Midbrain (tissue), 1 donor: Measurements from ENCODE around the gene EFCAB6.
A peak's percentile ranks its signal among the peaks of the same experiment; 100 is the strongest.

ENCODE experiments used
- DNase-seq: peaks from one replicate; lab custom pipeline; 2025; lab: John Stamatoyannopoulos, UW

Gene EFCAB6

DNA sequence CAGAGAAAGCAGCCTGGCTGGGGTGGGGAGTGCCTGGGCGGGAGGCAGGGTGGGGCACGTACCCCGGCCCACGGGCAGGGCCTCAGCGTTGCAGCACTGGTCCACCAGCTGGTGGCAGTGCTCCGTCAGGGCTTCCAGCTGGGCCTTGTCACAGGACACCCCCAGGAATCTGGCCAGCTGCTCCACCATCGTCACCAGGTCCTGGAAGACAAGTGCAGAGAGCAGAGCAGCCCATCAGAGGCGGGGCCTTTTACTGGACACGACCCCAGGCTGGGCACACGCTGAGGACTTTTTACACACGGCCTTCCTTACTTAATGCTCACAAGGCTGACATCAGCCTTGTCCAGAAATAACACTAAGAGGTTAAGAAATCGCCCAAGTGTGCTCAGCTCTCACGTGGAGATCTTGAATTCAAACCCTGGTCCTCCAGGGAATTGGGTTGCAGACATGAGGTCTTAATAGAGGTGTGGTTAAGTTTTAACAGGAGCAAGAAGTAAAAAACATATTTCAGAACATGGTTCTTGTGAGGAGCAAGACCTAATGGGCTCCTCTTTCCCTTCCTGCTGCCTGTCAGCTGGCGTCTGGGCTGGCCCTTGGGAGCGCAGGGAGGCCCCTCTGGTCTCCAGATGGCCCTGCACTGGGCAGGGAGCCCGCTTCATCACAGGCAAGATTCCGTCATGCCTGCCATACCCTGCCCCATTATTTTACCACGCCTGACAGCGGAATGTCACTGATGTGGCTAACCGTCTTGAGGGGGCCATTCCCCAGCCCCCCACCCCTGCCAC is 17.1 kb upstream of the EFCAB6 start:
- DNase-seq, result peak; percentile 43

DNA sequence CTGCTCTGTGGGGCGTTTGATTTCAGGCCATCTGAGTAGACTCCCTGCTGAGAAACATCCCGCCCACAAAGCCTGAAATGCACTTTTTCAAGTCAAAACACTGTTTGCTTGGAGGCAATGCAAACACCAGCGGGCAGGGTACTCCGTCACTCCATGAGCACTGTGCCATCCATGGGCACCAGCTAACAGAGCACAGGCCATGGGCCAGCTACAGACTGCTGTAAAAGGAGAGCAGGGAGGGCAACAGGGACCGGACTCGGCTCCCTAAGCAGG is 16.6 kb upstream of the EFCAB6 start:
- no peak for DNase-seq

DNA sequence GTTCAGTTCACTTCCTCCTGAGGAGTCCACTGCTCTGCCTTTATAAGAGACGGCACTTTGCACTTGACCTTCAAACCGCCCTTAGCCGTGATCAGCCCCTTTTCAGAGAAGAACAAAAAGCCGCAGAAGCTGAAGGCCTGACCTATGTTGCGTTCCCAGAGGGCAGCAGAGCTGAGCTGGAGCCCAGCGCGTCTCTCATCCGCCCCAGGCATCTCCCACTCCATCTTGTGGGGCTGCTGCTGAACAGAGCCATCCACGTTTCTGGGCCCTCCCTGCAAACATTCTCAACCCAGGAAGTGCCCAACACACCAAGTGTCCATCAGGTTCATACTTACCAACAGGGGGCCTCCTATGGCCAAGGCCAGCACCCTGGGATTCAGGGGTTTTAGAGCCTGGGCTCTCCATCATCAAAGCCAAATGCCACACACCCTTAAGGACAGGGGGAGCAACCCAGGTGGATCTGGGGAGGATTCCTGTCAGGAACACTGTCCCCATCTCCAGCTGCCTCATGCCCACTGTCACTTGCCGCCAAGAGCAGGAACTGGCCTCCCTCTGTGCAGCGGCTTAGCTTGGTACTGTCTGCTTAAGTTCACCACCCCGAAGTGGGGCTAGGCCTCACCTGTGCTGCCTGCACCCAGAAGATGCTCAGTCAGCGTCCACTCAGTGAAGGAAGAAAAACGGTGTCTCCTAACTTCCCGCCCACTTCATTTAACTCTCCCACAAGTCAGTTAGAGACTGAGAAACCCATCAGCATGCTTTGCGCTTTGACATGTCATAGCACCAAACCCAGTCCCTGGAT is 16.0 kb upstream of the EFCAB6 start:
- DNase-seq, result no peak

DNA sequence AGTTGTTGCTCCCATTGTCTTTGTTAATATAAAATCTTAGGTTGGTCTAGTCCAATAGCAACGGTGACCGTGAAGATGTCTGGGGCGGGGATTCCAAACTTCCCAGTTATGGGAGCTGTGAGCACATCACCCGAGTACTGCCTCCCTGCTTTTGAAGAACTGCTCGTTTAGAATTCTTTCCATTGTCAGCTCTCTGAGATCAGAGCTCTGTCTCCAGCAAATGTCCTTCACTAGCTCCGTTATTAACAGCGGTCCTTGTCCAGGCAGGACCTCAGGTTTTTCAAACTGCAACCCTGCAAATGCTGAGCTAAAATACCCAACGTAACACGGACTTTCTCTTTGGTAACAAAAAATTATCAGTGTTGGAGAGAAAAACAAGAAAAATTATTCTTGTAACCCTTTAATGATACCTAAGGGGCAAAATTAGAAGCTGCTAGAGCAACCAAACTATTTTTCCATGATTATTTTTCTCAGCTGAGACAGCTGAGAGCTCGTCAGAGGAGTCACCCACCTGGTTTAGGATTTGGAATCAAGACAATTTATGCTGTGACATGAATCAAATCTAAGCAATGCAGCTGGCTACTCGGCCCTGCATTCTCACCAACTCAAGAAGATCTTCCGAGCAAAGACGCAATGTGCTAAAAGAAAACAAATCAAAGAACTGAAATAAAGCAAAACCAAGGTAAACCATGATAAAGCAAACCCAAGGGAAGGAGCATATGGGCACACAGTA is 15.1 kb upstream of the EFCAB6 start:
- no peak for DNase-seq

DNA sequence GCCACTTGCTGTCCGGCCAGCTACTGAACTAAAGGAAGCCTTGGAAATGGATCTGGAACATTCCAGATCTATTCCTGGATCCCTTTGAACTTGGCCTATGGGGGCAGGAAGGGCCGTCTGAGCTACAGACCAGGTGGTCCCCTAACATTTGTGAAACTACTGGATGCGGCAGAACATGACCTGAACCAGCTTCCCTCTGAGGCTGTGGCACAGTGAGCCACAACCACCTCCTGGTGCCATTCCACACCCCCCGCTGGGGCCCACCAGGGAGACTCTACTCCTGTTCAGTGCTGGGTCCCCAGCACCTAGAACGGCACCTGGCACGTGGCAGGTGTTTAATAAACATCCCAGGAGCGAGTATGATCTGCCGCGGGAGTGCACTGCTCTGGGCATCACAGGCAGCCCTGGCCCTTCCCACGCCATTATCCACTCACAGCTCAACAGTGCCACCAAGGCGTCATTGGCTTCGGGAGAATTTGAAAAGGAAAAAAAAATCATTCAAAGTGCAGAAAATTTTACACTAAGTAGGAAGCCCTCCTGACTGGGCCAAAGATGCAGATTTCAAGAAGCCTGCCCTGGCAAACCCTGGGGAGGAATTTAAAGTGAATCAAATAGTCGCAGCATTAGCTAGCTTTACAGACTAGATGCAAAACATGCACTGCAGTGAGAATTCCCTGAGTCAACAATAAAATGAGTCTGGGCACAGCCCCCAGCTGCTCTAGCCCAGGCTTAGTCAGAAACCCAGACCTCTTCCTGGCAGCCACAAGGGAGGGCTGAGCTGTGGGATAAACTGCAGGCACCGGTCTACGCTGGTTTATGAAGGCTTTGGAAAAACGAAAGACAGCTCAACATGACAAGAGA is 14.3 kb upstream of the EFCAB6 start:
- peak; percentile 51 for DNase-seq

DNA sequence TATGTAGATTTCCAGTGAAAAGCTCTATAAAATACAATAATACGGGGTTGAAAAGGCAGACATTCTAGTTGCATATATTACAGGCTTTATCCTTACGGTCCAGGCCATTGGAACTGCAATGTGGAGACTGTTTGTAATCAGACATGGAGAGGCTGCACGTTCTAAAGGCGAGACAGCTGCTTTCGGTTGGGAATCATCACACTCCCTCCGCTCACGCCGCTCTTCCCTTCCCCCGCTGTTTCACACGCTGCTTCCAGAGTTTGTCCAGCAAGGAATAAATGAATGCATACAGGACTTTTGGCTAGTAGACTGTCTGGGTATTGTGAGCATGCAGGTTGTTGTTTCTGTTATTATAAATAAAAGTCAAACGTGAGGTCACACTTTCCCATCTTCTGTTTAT is 13.5 kb upstream of the EFCAB6 start:
- DNase-seq, result no peak

DNA sequence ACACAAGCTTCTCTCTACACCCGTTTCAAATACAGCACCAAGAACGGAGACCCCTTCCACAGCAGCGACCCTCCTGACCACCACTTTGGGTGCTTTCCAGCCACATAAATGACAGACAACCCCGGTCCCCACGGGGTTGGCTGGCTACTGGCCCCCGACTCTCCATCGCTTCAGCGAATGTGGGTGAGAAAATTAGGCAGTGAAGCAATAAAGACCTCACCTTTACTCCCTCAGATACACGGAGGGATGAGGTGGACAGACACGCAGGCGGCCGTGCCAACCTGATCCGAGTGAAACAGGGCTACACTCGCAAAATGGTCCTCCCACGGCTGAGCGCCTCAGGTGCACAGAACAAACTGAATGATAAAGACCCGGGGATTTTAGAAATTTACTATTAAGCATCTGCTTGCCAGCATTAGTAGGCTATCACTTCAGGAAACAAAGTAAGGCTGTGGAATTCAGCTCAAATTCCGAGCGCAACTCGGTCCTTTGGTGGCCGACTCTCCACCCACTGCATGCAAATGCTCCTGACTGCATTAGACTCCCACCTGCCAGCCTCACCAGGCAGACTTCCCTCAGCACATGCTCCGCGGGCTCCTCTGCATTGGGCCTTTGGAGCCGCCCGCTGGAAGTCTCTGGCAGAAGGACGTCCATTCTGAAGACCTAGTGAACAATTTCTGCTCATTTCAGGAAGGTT is 12.8 kb upstream of the EFCAB6 start:
- DNase-seq, result no peak

DNA sequence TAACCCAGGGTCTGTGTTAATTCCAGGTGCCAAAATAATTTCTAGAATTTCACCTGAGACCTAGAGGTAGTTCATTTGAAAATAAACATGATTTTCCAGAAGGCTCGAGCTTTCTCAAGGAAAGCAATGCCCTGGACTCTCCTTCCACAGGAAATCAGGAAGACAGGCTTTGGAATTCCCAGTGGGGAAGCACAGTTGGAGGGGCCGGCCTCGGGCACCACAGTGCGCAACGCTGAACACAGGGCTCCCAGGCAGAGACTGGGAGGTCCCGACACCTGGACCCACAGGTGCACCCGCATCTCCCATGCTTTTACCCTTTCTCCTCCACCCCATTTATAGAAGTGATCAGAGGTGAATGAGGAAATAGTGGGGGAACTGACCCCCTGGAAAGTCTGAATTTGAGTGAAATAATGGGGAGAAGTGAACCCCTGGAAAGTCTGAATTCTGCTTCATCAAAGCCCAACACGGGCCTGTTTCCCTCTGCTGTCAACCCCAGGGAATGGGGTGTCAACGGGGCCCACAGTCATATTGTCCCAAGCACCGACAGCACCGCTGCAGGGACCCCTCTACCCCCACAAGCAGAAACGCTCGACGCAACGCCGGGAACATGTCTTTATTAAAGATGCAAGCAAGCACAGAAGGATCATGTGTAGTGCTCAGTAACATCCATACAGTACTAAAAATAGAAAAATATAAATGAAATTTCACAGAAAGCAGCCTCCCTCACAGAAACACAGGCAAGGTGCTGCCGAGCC is 12.0 kb upstream of the EFCAB6 start:
- DNase-seq, result no peak

DNA sequence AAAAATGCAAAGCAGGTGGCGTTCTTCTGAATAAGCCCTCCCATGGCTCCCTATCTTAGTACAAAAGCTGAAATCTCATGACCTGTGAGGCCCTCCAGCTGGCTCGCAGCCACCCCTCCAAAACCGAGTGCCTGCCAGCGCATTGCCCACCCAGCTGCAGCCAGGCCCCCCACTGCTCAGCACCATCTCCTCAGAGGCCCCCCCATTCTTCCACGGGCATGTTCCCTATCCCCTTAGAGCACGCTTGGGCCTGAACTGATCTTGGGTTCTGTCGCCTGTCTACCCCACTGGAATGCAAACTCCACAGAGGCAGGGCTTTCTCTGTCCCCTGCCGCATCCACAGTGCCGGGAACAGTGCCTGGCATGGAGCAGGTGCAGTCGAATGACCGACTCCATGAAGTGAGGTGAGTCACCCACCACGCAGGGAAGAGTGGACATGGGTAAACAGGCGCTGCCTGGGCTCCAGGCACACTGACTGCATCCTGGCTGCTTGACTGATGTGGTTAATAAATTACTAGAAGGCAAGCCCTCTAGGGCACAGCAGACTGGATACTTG is 11.3 kb upstream of the EFCAB6 start:
- DNase-seq, result no peak

DNA sequence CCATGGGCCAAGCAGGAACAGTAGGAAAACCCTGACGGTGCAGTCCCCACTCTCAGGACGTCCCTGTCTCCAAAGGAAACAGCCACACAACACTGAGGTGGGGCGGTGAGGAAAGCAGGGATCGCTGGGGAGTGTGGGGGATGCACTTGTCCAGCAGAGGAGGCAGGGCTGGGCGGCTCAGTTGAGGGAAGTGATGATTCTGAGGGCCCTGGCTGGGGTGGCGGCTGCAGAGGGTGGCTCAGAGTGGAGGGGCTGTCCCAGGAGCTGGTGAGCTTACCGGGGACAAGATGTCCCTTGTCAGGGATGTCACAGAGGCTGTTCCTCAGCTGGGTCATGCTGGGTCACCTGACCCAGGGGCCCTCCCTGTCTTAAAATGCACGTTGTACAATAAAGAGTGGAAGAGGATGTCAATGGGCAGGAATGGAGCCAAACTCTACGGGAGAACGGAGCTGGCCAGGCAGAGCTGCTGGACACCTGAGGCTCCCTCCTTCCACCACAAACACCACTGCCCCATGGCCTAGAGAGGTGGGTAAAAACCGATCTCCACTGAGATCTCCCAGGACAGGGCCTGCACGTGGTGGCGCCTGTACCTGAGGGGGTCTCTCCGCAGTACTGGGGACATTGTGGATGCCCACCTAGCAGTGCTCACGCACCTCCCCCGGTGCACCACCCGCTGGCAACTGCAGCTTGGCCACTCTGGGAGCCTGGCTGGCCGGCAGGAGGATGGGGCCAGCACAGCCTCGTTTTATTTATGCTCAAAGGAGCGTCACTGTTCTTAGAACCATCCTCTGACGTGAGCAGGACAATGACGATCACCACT is 9.7 kb upstream of the EFCAB6 start:
- no peak for DNase-seq

DNA sequence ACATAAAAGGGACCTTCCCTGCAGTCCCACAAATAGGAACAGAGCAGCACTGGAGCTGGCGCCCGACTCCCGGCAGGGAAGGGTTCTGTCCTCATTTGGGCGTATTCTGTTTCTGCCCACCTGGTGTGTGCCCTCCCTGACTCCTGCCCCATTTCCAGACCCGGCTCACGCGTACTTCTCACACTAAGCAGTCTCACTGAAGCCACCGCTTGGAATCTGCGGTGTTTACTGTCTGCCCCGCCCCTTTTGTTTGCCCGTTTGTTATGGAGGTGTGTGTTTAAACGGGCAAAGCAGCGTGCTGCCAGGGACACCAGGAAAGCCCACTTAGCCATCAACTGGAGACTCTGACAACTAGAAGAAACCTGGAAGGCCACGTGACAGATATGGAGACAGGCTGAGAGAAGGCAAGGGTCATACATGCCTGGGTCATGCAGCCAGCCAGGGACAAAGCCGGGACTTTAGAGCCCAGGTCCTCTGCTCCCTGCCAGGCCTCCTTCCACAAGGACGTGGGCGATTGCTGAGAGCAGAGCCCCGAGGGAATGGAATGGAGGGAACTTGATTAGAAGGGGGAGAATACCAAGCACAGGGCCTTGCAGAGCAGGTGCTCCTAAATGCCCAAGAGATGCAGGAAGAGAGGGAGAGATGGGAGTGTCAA is 8.7 kb upstream of the EFCAB6 start:
- no peak for DNase-seq

DNA sequence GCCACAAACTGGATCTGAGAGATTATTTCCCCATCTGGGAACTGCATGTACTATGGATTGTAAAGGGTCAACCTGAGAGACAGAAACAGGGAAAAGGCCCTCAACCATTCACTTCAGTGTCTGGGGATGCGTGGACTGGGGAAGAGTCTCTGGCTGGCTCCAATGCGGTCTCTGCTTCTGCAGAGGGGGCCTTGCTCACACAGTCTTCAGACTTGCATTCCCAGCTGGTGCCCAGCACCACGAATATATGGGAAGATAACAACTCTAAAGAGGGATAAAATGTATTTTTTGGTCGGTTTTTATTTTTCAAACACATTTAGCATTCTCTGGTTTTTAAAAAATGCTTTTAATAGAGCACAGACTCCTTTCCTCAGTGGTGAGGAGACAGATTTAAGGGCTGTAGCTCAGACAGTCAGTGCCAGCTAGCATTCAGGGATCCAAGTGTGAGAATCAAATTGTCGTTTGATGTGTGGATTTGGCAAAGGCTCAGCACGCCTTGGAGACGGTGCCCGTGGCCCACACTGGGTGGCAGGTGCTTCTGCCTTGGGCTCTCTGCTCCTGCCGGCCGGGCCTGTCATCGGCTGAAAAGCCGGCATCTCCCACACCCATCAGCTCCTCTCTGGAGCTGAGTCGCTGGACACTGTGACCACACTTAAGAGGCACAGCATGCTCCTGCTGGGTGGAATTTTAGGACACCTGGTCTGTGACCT is 8.0 kb upstream of the EFCAB6 start:
- DNase-seq, result no peak

DNA sequence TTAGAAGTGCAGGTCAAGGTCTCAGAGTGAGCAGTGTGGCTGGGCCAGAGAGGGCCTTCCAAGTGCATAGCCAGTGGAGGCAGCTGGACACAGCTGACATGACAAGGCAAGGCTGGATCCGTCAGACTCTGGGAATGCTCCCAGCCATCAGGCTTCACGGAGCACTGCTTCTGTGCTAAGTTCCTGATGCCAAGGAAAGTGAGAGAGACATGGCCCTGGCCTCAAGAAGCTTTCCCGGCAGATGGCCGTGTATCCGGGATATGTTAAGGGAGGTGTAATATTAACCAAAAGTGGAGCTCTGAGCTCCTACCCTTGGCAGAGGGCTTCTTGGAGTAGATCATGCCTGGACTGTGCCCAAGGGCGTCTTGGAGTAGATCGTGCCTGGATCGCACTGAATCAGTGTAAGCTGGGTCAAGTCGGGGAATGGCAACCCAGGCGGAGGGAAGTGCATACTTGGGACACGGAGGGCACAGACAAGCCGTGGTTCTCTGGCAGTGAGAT is 7.4 kb upstream of the EFCAB6 start:
- DNase-seq, result no peak

DNA sequence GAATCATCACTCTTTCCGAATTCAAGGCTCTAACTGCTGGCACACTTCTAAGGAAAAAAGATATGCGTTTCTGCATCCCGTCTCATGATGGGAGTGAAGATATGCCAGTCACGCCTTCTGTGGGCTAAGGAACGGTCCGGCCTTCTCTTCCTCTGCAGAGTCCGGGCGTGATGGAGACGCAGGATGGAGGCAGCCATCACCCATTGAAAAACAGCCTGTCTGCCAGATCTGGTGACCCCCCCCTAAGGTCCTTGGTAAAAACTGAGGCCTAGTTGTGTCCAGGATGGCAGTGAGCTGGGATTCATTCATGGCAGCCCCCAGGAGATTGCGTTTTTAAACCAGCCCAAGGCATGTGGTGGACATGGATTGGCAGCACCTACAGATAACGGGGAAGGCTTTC is 6.9 kb upstream of the EFCAB6 start:
- no peak for DNase-seq

DNA sequence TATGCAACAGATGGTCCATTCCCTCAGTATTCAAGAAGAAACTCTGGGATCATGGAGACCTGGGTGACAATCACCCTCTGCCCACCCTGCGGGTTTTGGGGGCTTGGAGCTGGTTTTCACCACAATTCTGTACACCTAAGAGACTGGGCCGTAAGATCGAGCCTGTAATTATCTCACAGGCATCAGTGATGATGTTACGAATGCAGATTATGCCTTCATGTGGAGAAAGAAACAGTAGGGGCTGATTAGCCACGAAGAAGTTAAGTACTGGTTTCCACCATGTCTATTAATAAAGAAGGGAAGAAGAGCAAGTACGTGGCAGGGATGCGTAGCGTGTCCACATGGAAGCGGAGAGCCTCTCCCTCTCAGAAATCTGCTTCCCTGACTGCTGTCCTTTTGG is 5.3 kb upstream of the EFCAB6 start:
- no peak for DNase-seq

DNA sequence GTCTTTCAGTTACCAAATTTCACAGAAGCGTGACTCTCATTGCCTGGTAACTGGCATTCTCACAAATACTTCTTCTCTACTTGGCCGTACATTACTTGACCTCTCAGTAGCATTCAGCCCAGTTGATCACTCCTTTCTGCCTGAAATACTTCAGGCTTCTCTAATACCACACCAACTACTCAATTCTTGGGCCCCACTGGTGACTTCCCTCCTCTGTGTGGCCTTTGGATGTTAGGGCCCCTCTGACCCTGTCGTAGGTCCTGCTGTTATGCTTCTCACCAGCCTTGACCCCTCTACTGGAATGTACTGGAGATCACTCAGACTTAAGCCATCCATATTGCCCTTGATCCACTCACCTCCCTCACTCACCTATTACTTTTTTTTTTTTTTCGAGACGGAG is 2.2 kb upstream of the EFCAB6 start:
- DNase-seq, result no peak

DNA sequence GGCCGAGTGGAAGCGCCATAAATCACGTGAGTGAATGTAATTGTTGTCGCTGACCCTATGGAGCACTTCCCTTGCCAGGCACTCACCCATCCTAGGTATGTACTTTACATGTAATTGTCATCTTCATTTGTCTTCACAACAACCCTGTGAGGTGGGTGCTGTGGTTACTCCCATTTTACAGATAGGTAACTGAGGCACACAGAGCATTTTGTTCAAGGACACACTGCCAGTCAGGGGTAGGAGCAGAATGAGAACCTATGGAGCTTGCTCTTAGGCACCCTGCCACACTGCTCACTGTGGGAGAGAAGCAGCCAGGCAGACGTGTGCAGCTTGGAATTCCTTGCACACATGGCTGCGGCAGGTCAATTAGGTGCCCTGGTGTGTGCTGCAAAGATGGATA is 785 bp upstream of the EFCAB6 start:
- no peak for DNase-seq

DNA sequence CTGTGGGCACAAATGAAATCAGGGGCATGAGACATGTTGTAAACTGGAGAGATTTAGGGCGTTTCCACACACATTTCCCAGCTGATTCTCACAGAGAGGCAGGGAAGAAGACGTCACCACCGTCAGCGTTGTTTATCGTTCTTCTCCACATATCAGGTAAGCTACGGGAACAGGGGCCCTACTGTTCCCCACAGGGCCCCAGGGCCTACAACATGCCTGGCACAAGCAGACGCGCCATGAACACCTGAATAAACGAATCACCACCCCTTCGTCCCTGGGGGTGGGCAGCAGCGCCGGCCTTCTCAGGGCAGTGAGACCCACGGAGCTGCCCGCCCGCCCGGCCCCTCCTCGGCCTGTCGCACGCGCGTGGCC is 342 bp downstream of the EFCAB6 start:
- no peak for DNase-seq
